NCI-H82 treated with DMSO at 0.1 percent for 48 hours (cell line): ENCODE data around the gene PRTN3.
"Not testable (repeated sequence)": the region's sequence is repeated elsewhere in the genome, so short reads cannot be mapped to it uniquely, and the experiment has no call there.

Source experiments
- DNase-seq: peaks from one replicate; lab custom pipeline; 2025; ENCODE audit not compliant: unreplicated experiment; lab: John Stamatoyannopoulos, UW

Gene PRTN3

GRCh38 chr19:843836-844545 is 3.2 kb downstream of the PRTN3 start:
- no peak for DNase-seq

GRCh38 chr19:844546-844971 is 3.8 kb downstream of the PRTN3 start:
- no peak for DNase-seq

- DNase-seq = no peak
These were observed 5.1 kb downstream of the PRTN3 start for GRCh38 chr19:845707-846521.

GRCh38 chr19:848386-848921 is 7.7 kb downstream of the PRTN3 start:
- no peak for DNase-seq

- DNase-seq = not testable (repeated sequence)
These were observed 8.4 kb downstream of the PRTN3 start for GRCh38 chr19:849195-849594.

GRCh38 chr19:850221-850978 is 9.6 kb downstream of the PRTN3 start:
- no peak for DNase-seq

- DNase-seq = no peak
These were observed 10.2 kb downstream of the PRTN3 start for GRCh38 chr19:850979-851335.

GRCh38 chr19:852136-853013 is 11.6 kb downstream of the PRTN3 start, which contains the start of gene ELANE:
Gene ELANE, plus strand, starts transcription at chr19:852303. Its CDS starts 26 bp downstream, at chr19:852329.
- DNase-seq = no peak

GRCh38 chr19:853014-853585 is 12.3 kb downstream of the PRTN3 start:
- no peak for DNase-seq

- not testable (repeated sequence) for DNase-seq
These were observed 12.9 kb downstream of the PRTN3 start for GRCh38 chr19:853614-854220.

- DNase-seq = no peak
These were observed 13.8 kb downstream of the PRTN3 start for GRCh38 chr19:854549-854948.

GRCh38 chr19:855142-855541 is 14.3 kb downstream of the PRTN3 start:
- no peak for DNase-seq

- no peak for DNase-seq
These were observed 14.8 kb downstream of the PRTN3 start for GRCh38 chr19:855566-856120.

- DNase-seq = no peak
These were observed 17.5 kb downstream of the PRTN3 start for GRCh38 chr19:858284-858683.

- DNase-seq = no peak
These were observed 18.4 kb downstream of the PRTN3 start, which contains the start of gene CFD for GRCh38 chr19:858868-859843. Gene CFD, plus strand, starts transcription at chr19:859664. Its CDS starts 26 bp downstream, at chr19:859690.

- DNase-seq = no peak
These were observed 20.4 kb downstream of the PRTN3 start for GRCh38 chr19:861141-861755.

GRCh38 chr19:861756-862580 is 21.2 kb downstream of the PRTN3 start:
- peak; percentile 74 for DNase-seq
